SK-N-SH (cell line): ENCODE data around the gene HLA-DQA1. TPM values are rescaled to one million over a fixed set of nuclear protein-coding genes. Genes with fewer than 3 reads are reported as not detected.

ENCODE experiments used
- CTCF ChIA-PET: fragments of 300-600, 350-600 bp; formaldehyde crosslinking; extraction: SDS; loops from one replicate; lab custom pipeline; 2021; lab: Yijun Ruan, JAX
- POLR2A ChIA-PET: fragments of 350-600 bp; sonication (Branson Sonifier 250); formaldehyde crosslinking; extraction: SDS; loops from one replicate; lab custom pipeline; 2020; ENCODE audit warnings: antibody characterized with exemption, inconsistent platforms; lab: Yijun Ruan, JAX
- DNase-seq: peaks from one replicate; pipeline ENCODE4 v3.0.0; 2012
- H2AFZ ChIP-seq: fragments of 200-600 bp; sonication (generic); 2 replicates; pipeline ENCODE4 v1.8.1; 2016; ENCODE audit warnings: antibody characterized with exemption, mild to moderate bottlenecking, low read depth
- H3F3A ChIP-seq: fragments of 200-600 bp; sonication (generic); replicated peaks from 2 replicates; pipeline ENCODE3; 2016; ENCODE audit warnings: antibody characterized with exemption, mild to moderate bottlenecking; ENCODE audit not compliant: insufficient read depth
- H3K27ac ChIP-seq, 2 experiments: fragments of 200-500 bp in 1 of 2; fragments of 200-600 bp in 1 of 2; sonication (Bioruptor generic) in 1 of 2; sonication (generic), shearing (Covaris generic) in 1 of 2; 2 replicates each; pipeline versions ENCODE4 v1.5.1 to v1.6.1; 2014 to 2016; ENCODE audit warnings: low read depth in 2 of 2, inconsistent platforms in 1 of 2, low read length in 1 of 2, mild to moderate bottlenecking in 1 of 2, mixed read lengths in 1 of 2
- H3K27me3 ChIP-seq: fragments of 200-600 bp; sonication (generic), shearing (Covaris generic); 2 replicates; pipeline ENCODE4 v1.6.1; 2016; ENCODE audit warnings: mixed run types; ENCODE audit not compliant: insufficient read depth
- H3K36me3 ChIP-seq, 2 experiments: fragments of 200-500 bp in 1 of 2; fragments of 200-600 bp in 1 of 2; sonication (Bioruptor generic) in 1 of 2; sonication (generic) in 1 of 2; replicated peaks in 1 of 2; 2 replicates each; pipeline versions ENCODE3 to v1.5.1; 2014 to 2016; ENCODE audit warnings: low read length in 1 of 2, mild to moderate bottlenecking in 1 of 2; ENCODE audit not compliant: insufficient read depth in 2 of 2, control insufficient read depth in 1 of 2
- H3K4me1 ChIP-seq, 2 experiments: fragments of 200-500 bp in 1 of 2; fragments of 200-600 bp in 1 of 2; sonication (Bioruptor generic) in 1 of 2; sonication (generic), shearing (Covaris generic) in 1 of 2; 2 replicates each; pipeline versions ENCODE4 v1.5.1 to v1.6.1; 2014 to 2016; ENCODE audit warnings: low read depth in 1 of 2, low read length in 1 of 2, mixed run types in 1 of 2; ENCODE audit not compliant: insufficient read depth in 2 of 2, control insufficient read depth in 1 of 2
- H3K4me2 ChIP-seq: fragments of 200-600 bp; sonication (generic), shearing (Covaris generic); 2 replicates; pipeline ENCODE4 v1.6.1; 2017; ENCODE audit warnings: mixed run types
- H3K4me3 ChIP-seq, 2 experiments: fragments of 200-500 bp in 1 of 2; fragments of 200-600 bp in 1 of 2; sonication (Bioruptor generic) in 1 of 2; sonication (generic), shearing (Covaris generic) in 1 of 2; 2 replicates each; pipeline versions ENCODE4 v1.5.1 to v1.8.1; 2014 to 2016; ENCODE audit warnings: low read depth in 2 of 2, inconsistent platforms in 1 of 2, low read length in 1 of 2, mild to moderate bottlenecking in 1 of 2, mixed read lengths in 1 of 2, moderate library complexity in 1 of 2
- H3K79me2 ChIP-seq: fragments of 200-600 bp; sonication (generic); 2 replicates; pipeline ENCODE4 v1.8.1; 2017; ENCODE audit warnings: mild to moderate bottlenecking; ENCODE audit not compliant: insufficient read depth
- H3K9ac ChIP-seq: fragments of 200-600 bp; sonication (generic); 2 replicates; pipeline ENCODE4 v1.6.1; 2017; ENCODE audit warnings: mixed run types
- H3K9me2 ChIP-seq: fragments of 200-600 bp; sonication (generic); 2 replicates; pipeline ENCODE4 v1.6.1; 2017; ENCODE audit warnings: mixed run types
- H3K9me3 ChIP-seq: fragments of 200-600 bp; sonication (generic); 2 replicates; pipeline ENCODE4 v1.6.1; 2017; ENCODE audit warnings: mixed run types, mild to moderate bottlenecking, moderate library complexity
- H4K20me1 ChIP-seq: fragments of 200-600 bp; sonication (generic); 2 replicates; pipeline ENCODE4 v1.6.1; 2017; ENCODE audit warnings: mild to moderate bottlenecking, mixed run types; ENCODE audit not compliant: insufficient read depth
- CHD2 ChIP-seq: fragments of 150-350 bp; IDR thresholded peaks from 2 replicates; pipeline ENCODE4 v1.6.1; 2018; ENCODE audit warnings: low read length; ENCODE audit not compliant: partially characterized antibody
- EP300 ChIP-seq, 2 experiments: IDR thresholded peaks; 2 replicates each; pipeline versions ENCODE4 v1.4.0 to v1.6.1; 2012; ENCODE audit warnings: borderline replicate concordance in 1 of 2, low read depth in 1 of 2, low read length in 1 of 2
- EZH2phosphoT487 ChIP-seq: fragments of 200-600 bp; sonication (generic); IDR thresholded peaks from 2 replicates; pipeline ENCODE4 v1.6.1; 2017; ENCODE audit warnings: low read depth, mixed run types, mild to moderate bottlenecking, antibody characterized with exemption, moderate library complexity, borderline replicate concordance
- GATA2 ChIP-seq: sonication (generic); formaldehyde crosslinking; IDR thresholded peaks from 2 replicates; pipeline ENCODE4 v1.5.0; 2020; ENCODE audit warnings: mild to moderate bottlenecking, missing genetic modification reagents
- IRF3 ChIP-seq: fragments of 150-350 bp; IDR thresholded peaks from 2 replicates; pipeline ENCODE4 v1.6.1; 2016; ENCODE audit warnings: mild to moderate bottlenecking, low read depth, low read length
- MAX ChIP-seq: IDR thresholded peaks from 2 replicates; pipeline ENCODE4 v1.4.0; 2012; ENCODE audit warnings: low read depth
- NFIC ChIP-seq: IDR thresholded peaks from 2 replicates; pipeline ENCODE4 v1.4.0; 2012; ENCODE audit warnings: borderline replicate concordance
- NRF1 ChIP-seq: IDR thresholded peaks from 2 replicates; pipeline ENCODE4 v1.6.1; 2012; ENCODE audit warnings: low read depth, mild to moderate bottlenecking, low read length
- POLR2AphosphoS5 ChIP-seq: IDR thresholded peaks from 2 replicates; pipeline ENCODE4 v1.6.1; 2012; ENCODE audit warnings: low read depth, low read length
- RAD21 ChIP-seq: IDR thresholded peaks from 2 replicates; pipeline ENCODE4 v1.6.1; 2012; ENCODE audit warnings: mild to moderate bottlenecking, low read length
- RCOR1 ChIP-seq: fragments of 150-350 bp; IDR thresholded peaks from 2 replicates; pipeline ENCODE4 v1.6.1; 2017; ENCODE audit warnings: antibody characterized with exemption, low read length
- REST ChIP-seq: IDR thresholded peaks from 2 replicates; pipeline ENCODE4 v1.6.1; 2012; ENCODE audit warnings: mild to moderate bottlenecking, low read depth, low read length, moderate library complexity
- RFX5 ChIP-seq: IDR thresholded peaks from 2 replicates; pipeline ENCODE4 v1.6.1; 2012; ENCODE audit warnings: mild to moderate bottlenecking, improper control_type of control experiment, low read length
- SIN3A ChIP-seq: IDR thresholded peaks from 2 replicates; pipeline ENCODE4 v1.6.1; 2012; ENCODE audit warnings: low read depth, mild to moderate bottlenecking, low read length, moderate library complexity, borderline replicate concordance
- SMC3 ChIP-seq: IDR thresholded peaks from 2 replicates; pipeline ENCODE4 v1.6.1; 2012; ENCODE audit warnings: low read depth, low read length, improper control_type of control experiment
- TAF1 ChIP-seq: IDR thresholded peaks from 2 replicates; pipeline ENCODE4 v1.6.1; 2012; ENCODE audit warnings: low read depth, mild to moderate bottlenecking, low read length, moderate library complexity, borderline replicate concordance
- TEAD4 ChIP-seq: IDR thresholded peaks from 2 replicates; pipeline ENCODE4 v1.4.0; 2012; ENCODE audit warnings: mild to moderate bottlenecking, borderline replicate concordance; ENCODE audit not compliant: insufficient read depth
- ZBTB33 ChIP-seq: IDR thresholded peaks from 2 replicates; pipeline ENCODE4 v1.4.0; 2012; ENCODE audit warnings: low read depth, borderline replicate concordance
- WGBS: methylation state at CpG from one replicate; pipeline ENCODE4 v1.1.6; 2017; ENCODE audit warnings: low lambda C conversion rate; 5-methylcytosine and 5-hydroxymethylcytosine counted together
- polyA plus RNA-seq, 3 experiments: library from polyadenylated mRNA; depleted of rRNA; stranded (reverse); fragments of >200 nt; gene quantifications; 2 replicates each; pipeline ENCODE4 v1.2.3, GENCODE V29; 2012

Gene HLA-DQA1
- polyA plus RNA-seq, 1 of the 3 experiments (the other 2 are of a cell fraction), result not detected

- no peak overlapping the region for H3K9ac ChIP-seq
- no peak for DNase-seq
- no peak for TF ChIP-seq RFX5
- no peak for TF ChIP-seq RCOR1
- TF ChIP-seq TAF1, result no peak
- TF ChIP-seq EP300 (IDR thresholded peaks at IDR 0.05; ENCODE audit: borderline replicate concordance in 1 of 2, low read depth in 1 of 2, low read length in 1 of 2), result no peak
- TF ChIP-seq SIN3A, result no peak
- no peak for TF ChIP-seq ZBTB33
- no peak for TF ChIP-seq REST
- no peak for TF ChIP-seq POLR2AphosphoS5
- TF ChIP-seq RAD21, result no peak
- no peak for TF ChIP-seq GATA2
- TF ChIP-seq NRF1, result no peak
- TF ChIP-seq EZH2phosphoT487, result no peak
- TF ChIP-seq CHD2, result no peak
- no peak for TF ChIP-seq SMC3
- no peak for TF ChIP-seq NFIC
- TF ChIP-seq IRF3, result no peak
- no peak for TF ChIP-seq MAX
- TF ChIP-seq TEAD4, result no peak
- CTCF ChIA-PET, result no interaction called here
- H3K36me3 ChIP-seq, result no peaks in the 10 kb centered on the region
- H3K79me2 ChIP-seq, result no peaks in the 10 kb centered on the region
- no peaks in the 10 kb centered on the region for H3K4me1 ChIP-seq
- no peaks in the 10 kb centered on the region for H3K9me3 ChIP-seq
- no peaks in the 10 kb centered on the region for H4K20me1 ChIP-seq
- H3K4me2 ChIP-seq, result no peak overlapping the region
- WGBS, result 2% methylated on average over 2 of the region's 2 CpGs
- no peak overlapping the region for H2AFZ ChIP-seq
- no peaks in the 10 kb centered on the region for H3K27me3 ChIP-seq
- H3K27ac ChIP-seq, result no peak overlapping the region
- H3K9me2 ChIP-seq, result no peaks in the 10 kb centered on the region
- POLR2A ChIA-PET, result no interaction called here
- no peak overlapping the region for H3K4me3 ChIP-seq
- no peaks in the 10 kb centered on the region for H3F3A ChIP-seq
Observed at GRCh38 chr6:32635526-32636123, 1.6 kb upstream of the HLA-DQA1 start.
